K562 (cell line): ENCODE data around the gene HSPA2. TPM values are rescaled to one million over a fixed set of nuclear protein-coding genes. Genes with fewer than 3 reads are reported as not detected.

Experiments
- ATAC-seq: fragments of 200-7000 bp; cut with Tn5 transposase; 3 replicates; pipeline ENCODE4 v1.9.1; 2020; ENCODE audit warnings: moderate library complexity
- BruUV-seq: library from RNA; stranded (reverse); fragments of 400-500 nt; replicated peaks from 2 replicates; lab custom pipeline; 2021; lab: Mats Ljungman, UMichigan
- CTCF ChIA-PET: fragments of 300-600 bp; formaldehyde crosslinking; extraction: SDS; loops from one replicate; lab custom pipeline; 2021; ENCODE audit warnings: low intra/inter-chr PET ratio; lab: Yijun Ruan, JAX
- POLR2A ChIA-PET: fragments of 300-600, 350-650 bp; sonication (Branson Sonifier 250); formaldehyde crosslinking; extraction: SDS; loops from one replicate; lab custom pipeline; 2021; ENCODE audit warnings: antibody characterized with exemption, inconsistent platforms; lab: Yijun Ruan, JAX
- DNase-seq, 4 experiments: peaks; one replicate each; pipeline versions ENCODE4 v3.0.0 to v3.0.0-alpha.2; 2011 to 2018; ENCODE audit warnings: low spot score in 3 of 4, mixed read lengths in 3 of 4; ENCODE audit errors: extremely low read depth in 1 of 4
- FAIRE-seq: peaks from 2 replicates; lab custom pipeline; 2011; peaks lifted over from hg19 to GRCh38; lab: Jason Lieb, UNC
- H2AFZ ChIP-seq: 2 replicates; pipeline ENCODE4 v1.6.0; 2011; ENCODE audit warnings: low read depth, low read length, control low read depth, inconsistent platforms
- H3K27ac ChIP-seq: fragments of 200-600 bp; 3 replicates; pipeline ENCODE4 v1.8.0; 2011; ENCODE audit warnings: low read depth, mild to moderate bottlenecking, control low read depth, inconsistent platforms, low read length, moderate library complexity, mixed read lengths; ENCODE audit errors: extremely low read depth
- H3K27me3 ChIP-seq, 2 experiments: fragments of 300-600 bp in 1 of 2; 2 replicates in 1 of 2; 3 replicates in 1 of 2; pipeline versions ENCODE4 v1.6.0 to v1.8.0; 2011; ENCODE audit warnings: inconsistent platforms in 2 of 2, low read length in 2 of 2, mild to moderate bottlenecking in 1 of 2, mixed read lengths in 1 of 2, moderate library complexity in 1 of 2; ENCODE audit not compliant: control insufficient read depth in 2 of 2, insufficient read depth in 2 of 2
- H3K36me3 ChIP-seq: fragments of 300-600 bp; 3 replicates; pipeline ENCODE4 v1.8.0; 2011; ENCODE audit warnings: mild to moderate bottlenecking, low read length, inconsistent platforms; ENCODE audit not compliant: control insufficient read depth, insufficient read depth
- H3K4me1 ChIP-seq, 2 experiments: fragments of 200-600 bp in 1 of 2; replicated peaks in 1 of 2; 2 replicates in 1 of 2; 3 replicates in 1 of 2; pipeline versions ENCODE4 v1.5.1 to v1.8.0; 2011; ENCODE audit warnings: inconsistent platforms in 2 of 2, low read length in 2 of 2, mild to moderate bottlenecking in 1 of 2, mixed read lengths in 1 of 2, moderate library complexity in 1 of 2; ENCODE audit not compliant: control insufficient read depth in 2 of 2, insufficient read depth in 2 of 2
- H3K4me2 ChIP-seq: 2 replicates; pipeline ENCODE4 v1.6.1; 2011; ENCODE audit warnings: low read length, control low read depth, inconsistent platforms, mixed read lengths; ENCODE audit not compliant: insufficient read depth
- H3K4me3 ChIP-seq: fragments of 200-600 bp; sonication (generic), shearing (Covaris generic); 2 replicates; pipeline ENCODE4 v1.5.1; 2016; ENCODE audit warnings: control low read depth, inconsistent platforms
- H3K79me2 ChIP-seq: fragments of 200-600 bp; 3 replicates; pipeline ENCODE4 v1.8.0; 2011; ENCODE audit warnings: low read length, inconsistent platforms; ENCODE audit not compliant: control insufficient read depth, insufficient read depth
- H3K9ac ChIP-seq, 2 experiments: 2 replicates each; pipeline versions ENCODE4 v1.6.0 to v1.6.1; 2011; ENCODE audit warnings: low read depth in 2 of 2, low read length in 2 of 2, control low read depth in 1 of 2, inconsistent platforms in 1 of 2, mild to moderate bottlenecking in 1 of 2, mixed read lengths in 1 of 2; ENCODE audit not compliant: insufficient read depth in 1 of 2
- H3K9me1 ChIP-seq: one replicate; pipeline ENCODE4 v1.6.0; 2011; ENCODE audit warnings: inconsistent platforms, mild to moderate bottlenecking, low read length, moderate library complexity; ENCODE audit not compliant: control insufficient read depth, insufficient read depth
- H3K9me3 ChIP-seq: replicated peaks from 2 replicates; pipeline ENCODE4 v1.5.1; 2011; ENCODE audit warnings: low read depth, low read length, inconsistent platforms; ENCODE audit not compliant: control insufficient read depth, insufficient read depth
- H4K20me1 ChIP-seq: replicated peaks from 2 replicates; pipeline ENCODE4 v1.6.1; 2011; ENCODE audit warnings: low read length, inconsistent platforms, mixed read lengths; ENCODE audit not compliant: control insufficient read depth, insufficient read depth
- CCNT2 ChIP-seq: IDR thresholded peaks from 2 replicates; pipeline ENCODE4 v1.6.1; 2011; ENCODE audit warnings: borderline replicate concordance, low read depth, mild to moderate bottlenecking, moderate library complexity, mixed read lengths, low read length; ENCODE audit not compliant: insufficient read length; ENCODE audit errors: extremely low read depth
- CHD2 ChIP-seq: IDR thresholded peaks from 2 replicates; pipeline ENCODE4 v1.6.1; 2011; ENCODE audit warnings: low read depth, low read length
- DDX20 ChIP-seq: fragments of 450-650 bp; IDR thresholded peaks from 2 replicates; pipeline ENCODE4 v1.6.1; 2016; ENCODE audit warnings: missing genetic modification characterization, low read depth, mild to moderate bottlenecking, missing compliant biosample characterization, moderate library complexity
- HNRNPLL ChIP-seq: fragments of 200-400 bp; formaldehyde crosslinking; IDR thresholded peaks from 2 replicates; pipeline ENCODE4 v1.6.1; 2017; ENCODE audit warnings: low read length, low read depth, mild to moderate bottlenecking; ENCODE audit not compliant: poor library complexity, severe bottlenecking
- NR2C2 ChIP-seq, 2 experiments: fragments of 200-800 bp in 1 of 2; sonication (Bioruptor generic) in 1 of 2; sonication (generic) in 1 of 2; formaldehyde crosslinking in 1 of 2; IDR thresholded peaks; 2 replicates each; pipeline versions ENCODE4 v1.6.1 to v1.8.0; 2016 to 2022; ENCODE audit warnings: mild to moderate bottlenecking in 1 of 2, missing compliant biosample characterization in 1 of 2, missing genetic modification characterization in 1 of 2, missing genetic modification reagents in 1 of 2
- NRF1 ChIP-seq, 2 experiments: fragments of 450-650 bp; IDR thresholded peaks in 1 of 2; conservative IDR thresholded peaks in 1 of 2; 2 replicates each; pipeline ENCODE4 v1.6.1; 2014; ENCODE audit warnings: mild to moderate bottlenecking in 2 of 2
- RBM25 ChIP-seq: fragments of 200-400 bp; formaldehyde crosslinking; IDR thresholded peaks from 2 replicates; pipeline ENCODE4 v1.6.1; 2018; ENCODE audit warnings: low read length, low read depth, moderate library complexity; ENCODE audit not compliant: severe bottlenecking
- SMAD4 ChIP-seq: fragments of 250-450 bp; sonication (Bioruptor Pico); conservative IDR thresholded peaks from 2 replicates; pipeline ENCODE4 v1.8.0; 2021; ENCODE audit warnings: inconsistent platforms, mild to moderate bottlenecking, moderate library complexity
- SPI1 ChIP-seq: IDR thresholded peaks from 2 replicates; pipeline ENCODE4 v1.6.1; 2011; ENCODE audit warnings: low read depth, low read length, control low read depth, borderline replicate concordance
- WHSC1 ChIP-seq: IDR thresholded peaks from one replicate; pipeline ENCODE4 v1.6.1; 2012; ENCODE audit warnings: low read length, control low read depth, inconsistent platforms
- ZBTB7A ChIP-seq: IDR thresholded peaks from 2 replicates; pipeline ENCODE4 v1.6.1; 2011; ENCODE audit warnings: low read depth, mild to moderate bottlenecking, low read length, moderate library complexity, borderline replicate concordance; ENCODE audit not compliant: control insufficient read depth
- ZKSCAN8 ChIP-seq: fragments of 200-800 bp; sonication (Bioruptor generic); IDR thresholded peaks from 2 replicates; pipeline ENCODE4 v1.6.1; 2016; ENCODE audit warnings: missing genetic modification characterization, missing compliant biosample characterization
- ZNF197 ChIP-seq: fragments of 200-800 bp; sonication (Bioruptor generic); IDR thresholded peaks from 2 replicates; pipeline ENCODE4 v1.6.1; 2016; ENCODE audit warnings: low read depth, missing genetic modification characterization, missing compliant biosample characterization
- ZNF586 ChIP-seq: fragments of 450-650 bp; formaldehyde crosslinking; conservative IDR thresholded peaks from 2 replicates; pipeline ENCODE4 v1.4.0; 2020; ENCODE audit warnings: mild to moderate bottlenecking, moderate library complexity
- WGBS: fragments of 100-300 bp; shearing (Covaris generic); methylation state at CpG from one replicate; pipeline ENCODE4 v1.1.6; 2016; ENCODE audit warnings: low coverage, mixed read lengths; ENCODE audit not compliant: insufficient coverage; ENCODE audit errors: missing lambda C conversion rate; 5-methylcytosine and 5-hydroxymethylcytosine counted together
- in situ Hi-C: fragments of 300-500 bp; cut with MboI; formaldehyde crosslinking; loops from 4 replicates; pipeline ENCODE4 v1.15.0; 2018; ENCODE audit warnings: inconsistent platforms, mixed read lengths
- intact Hi-C: fragments of 100-400 bp; cut with micrococcal nuclease; formaldehyde crosslinking; loops from 2 replicates; pipeline ENCODE4 v1.14.2; 2022
- polyA plus RNA-seq, 8 experiments: library from polyadenylated mRNA; depleted of rRNA in 4 of 8; stranded (reverse) in 5 of 8; unstranded in 3 of 8; fragments of >200 nt; fragmentation: Nextera tagmentation in 2 of 8; fragmentation: Illumina TruSeq in 1 of 8; extraction: Ambion mirVana in 2 of 8; extraction: Trizol in 1 of 8; gene quantifications; 2 replicates each; pipeline versions ENCODE4 v1.2.1 to v1.2.3, GENCODE V29; 2011 to 2014; ENCODE audit warnings: inconsistent platforms in 1 of 8, missing spikeins in 1 of 8
- total RNA-seq, 7 experiments: library from RNA; depleted of rRNA in 6 of 7; stranded (reverse); fragments of >200 nt in 6 of 7; fragmentation: Illumina TruSeq in 2 of 7; extraction: Trizol in 2 of 7; gene quantifications; 2 replicates each; pipeline versions ENCODE4 v1.2.1 to v1.2.3, GENCODE V29; 2011 to 2021; ENCODE audit warnings: low replicate concordance in 1 of 7
- TF ChIP-seq, protein P1 (sequence below): fragments of 450-650 bp; IDR thresholded peaks from 2 replicates; pipeline ENCODE4 v1.6.1; 2016; ENCODE audit warnings: mild to moderate bottlenecking
- TF ChIP-seq, protein P2 (sequence below): fragments of 250-450 bp; sonication (Bioruptor Pico); IDR thresholded peaks from 2 replicates; pipeline ENCODE4 v1.4.0; 2020; ENCODE audit warnings: mild to moderate bottlenecking

The HSPA2 gene
- total and polyA plus RNA-seq, 9 of the 15 experiments (the other 6 are each of a cell fraction or from before 2014, with no cell fraction given), result not detected

DNA sequence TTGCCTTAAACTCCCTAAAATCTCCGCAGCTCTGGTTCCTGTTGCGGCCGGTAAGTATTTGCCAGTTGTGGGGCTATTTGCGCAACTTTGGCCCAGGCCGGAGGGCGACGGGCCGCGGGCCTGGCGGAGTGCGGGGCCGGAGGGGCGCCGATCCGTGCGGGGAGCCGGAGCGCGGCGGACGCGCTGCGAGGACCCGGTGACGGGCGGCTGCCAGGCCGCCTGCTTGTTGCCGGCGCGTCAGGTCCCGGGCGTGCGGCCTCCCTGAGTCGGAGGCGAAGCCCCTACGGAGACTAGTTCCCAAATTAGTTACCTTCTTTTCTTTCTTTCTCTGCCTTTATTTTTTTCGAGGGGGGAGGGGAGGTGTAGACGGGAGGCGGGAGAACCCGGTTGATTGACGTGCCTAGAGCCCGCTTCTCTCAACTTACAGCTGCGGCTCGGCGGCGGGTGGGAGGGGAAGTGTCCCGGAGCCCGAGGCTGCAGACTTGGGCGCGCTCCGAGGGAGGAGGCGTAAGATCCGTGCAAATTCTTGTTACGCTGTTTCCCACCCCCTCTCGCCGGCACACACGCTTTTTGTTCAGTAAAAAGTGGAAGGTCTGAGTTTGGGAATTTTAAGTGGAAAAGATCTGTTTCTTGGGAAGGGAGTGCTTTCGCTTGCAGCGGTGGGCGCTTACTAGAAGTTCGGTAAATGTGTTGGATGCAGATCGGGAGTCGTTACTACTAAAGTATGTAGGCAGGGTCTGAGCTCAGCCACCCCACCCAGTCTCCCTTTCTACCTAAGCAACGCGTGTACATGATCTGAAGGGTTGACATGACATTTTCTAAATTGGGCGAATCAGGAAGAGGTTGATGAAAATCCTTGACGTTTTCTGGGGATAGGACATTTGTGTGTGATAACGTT lies 35.4 kb upstream of the HSPA2 start:
- H3K9me3 ChIP-seq, result no peaks in the 10 kb centered on the region
- H3K79me2 ChIP-seq, result peaks cover 60% of the 10 kb centered on the region
- peak; percentile 56 to 90 (median 70) for DNase-seq
- under 1% methylated on average over 25 of the region's 68 CpGs for WGBS
- peak; percentile 72 for FAIRE-seq
- peak overlapping the region; percentile 78 for H3K4me2 ChIP-seq
- peak overlapping the region; percentile 64 for H3K4me3 ChIP-seq
- peaks cover 25 to 44% of the 10 kb centered on the region in 2 experiments for H3K4me1 ChIP-seq
- peak overlapping the region; percentile 90 for H2AFZ ChIP-seq
- H3K27ac ChIP-seq, result peak overlapping the region; percentile 91
- BruUV-seq, result TSS peak; percentile 48
- ChIA-PET POLR2A (interaction anchor here (0.6 to 1.9 kb wide), 6 partner anchors 10 to 782 kb away, joined by 3 to 4 read pairs (median 3); no protein-coding TSS in a partner anchor), CTCF (no interaction called here)
- H4K20me1 ChIP-seq, result no peaks in the 10 kb centered on the region
- intact Hi-C loops (loop anchor here (5.0 kb wide), 1 partner anchor 38 kb away; the partner anchor contains the start of gene AKAP5), in situ Hi-C loops (no loop called here)
- peak overlapping the region; percentile 85 to 89 for H3K9ac ChIP-seq
- H3K36me3 ChIP-seq, result no peaks in the 10 kb centered on the region; the same call in 2 of the 3 replicates
- no peaks in the 10 kb centered on the region for H3K9me1 ChIP-seq
- H3K27me3 ChIP-seq, result no peaks in the 10 kb centered on the region
- ATAC-seq, result peak; percentile 68
- TF ChIP-seq NR2C2 (CRISPR knock-in tag; IDR thresholded peaks at IDR 0.05) (no peak; the same call in 1 of the 2 replicates), NR2C2 (tag; IDR thresholded peaks at IDR 0.05) (no peak), ZKSCAN8 (no peak), ZNF586 (CRISPR knock-in tag) (no peak), SMAD4 (CRISPR knock-in tag) (0 out of 2 replicates have a peak, but pooled peaks have one; percentile 44), ZBTB7A (peak; percentile 42; the same call in 1 of the 2 replicates), CCNT2 (peak; percentile 66), ZNF197 (CRISPR knock-in tag) (no peak), RBM25 (no peak), CHD2 (peak; percentile 39; the same call in 1 of the 2 replicates), NRF1 (conservative IDR thresholded peaks at IDR 0.05 in 1 of 2, IDR thresholded peaks at IDR 0.05 in 1 of 2) (peak; percentile 12 to 22; a peak in 2 of 4 replicates), SPI1 (peak; percentile 78), HNRNPLL (peak; percentile 79), WHSC1 (no peak), DDX20 (no peak)
- TF ChIP-seq, protein P1, sequence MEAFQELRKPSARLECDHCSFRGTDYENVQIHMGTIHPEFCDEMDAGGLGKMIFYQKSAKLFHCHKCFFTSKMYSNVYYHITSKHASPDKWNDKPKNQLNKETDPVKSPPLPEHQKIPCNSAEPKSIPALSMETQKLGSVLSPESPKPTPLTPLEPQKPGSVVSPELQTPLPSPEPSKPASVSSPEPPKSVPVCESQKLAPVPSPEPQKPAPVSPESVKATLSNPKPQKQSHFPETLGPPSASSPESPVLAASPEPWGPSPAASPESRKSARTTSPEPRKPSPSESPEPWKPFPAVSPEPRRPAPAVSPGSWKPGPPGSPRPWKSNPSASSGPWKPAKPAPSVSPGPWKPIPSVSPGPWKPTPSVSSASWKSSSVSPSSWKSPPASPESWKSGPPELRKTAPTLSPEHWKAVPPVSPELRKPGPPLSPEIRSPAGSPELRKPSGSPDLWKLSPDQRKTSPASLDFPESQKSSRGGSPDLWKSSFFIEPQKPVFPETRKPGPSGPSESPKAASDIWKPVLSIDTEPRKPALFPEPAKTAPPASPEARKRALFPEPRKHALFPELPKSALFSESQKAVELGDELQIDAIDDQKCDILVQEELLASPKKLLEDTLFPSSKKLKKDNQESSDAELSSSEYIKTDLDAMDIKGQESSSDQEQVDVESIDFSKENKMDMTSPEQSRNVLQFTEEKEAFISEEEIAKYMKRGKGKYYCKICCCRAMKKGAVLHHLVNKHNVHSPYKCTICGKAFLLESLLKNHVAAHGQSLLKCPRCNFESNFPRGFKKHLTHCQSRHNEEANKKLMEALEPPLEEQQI, result no peak
- TF ChIP-seq, protein P2, sequence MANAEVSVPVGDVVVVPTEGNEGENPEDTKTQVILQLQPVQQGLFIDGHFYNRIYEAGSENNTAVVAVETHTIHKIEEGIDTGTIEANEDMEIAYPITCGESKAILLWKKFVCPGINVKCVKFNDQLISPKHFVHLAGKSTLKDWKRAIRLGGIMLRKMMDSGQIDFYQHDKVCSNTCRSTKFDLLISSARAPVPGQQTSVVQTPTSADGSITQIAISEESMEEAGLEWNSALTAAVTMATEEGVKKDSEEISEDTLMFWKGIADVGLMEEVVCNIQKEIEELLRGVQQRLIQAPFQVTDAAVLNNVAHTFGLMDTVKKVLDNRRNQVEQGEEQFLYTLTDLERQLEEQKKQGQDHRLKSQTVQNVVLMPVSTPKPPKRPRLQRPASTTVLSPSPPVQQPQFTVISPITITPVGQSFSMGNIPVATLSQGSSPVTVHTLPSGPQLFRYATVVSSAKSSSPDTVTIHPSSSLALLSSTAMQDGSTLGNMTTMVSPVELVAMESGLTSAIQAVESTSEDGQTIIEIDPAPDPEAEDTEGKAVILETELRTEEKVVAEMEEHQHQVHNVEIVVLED (CRISPR knock-in tag), result no peak
